NCI-H748 (cell line): ENCODE data around the gene TC2N.
"Not testable (repeated sequence)": the region's sequence is repeated elsewhere in the genome, so short reads cannot be mapped to it uniquely, and the experiment has no call there.

Experiments
- DNase-seq: peaks from one replicate; lab custom pipeline; 2025; ENCODE audit not compliant: unreplicated experiment; lab: John Stamatoyannopoulos, UW

The TC2N gene

DNA sequence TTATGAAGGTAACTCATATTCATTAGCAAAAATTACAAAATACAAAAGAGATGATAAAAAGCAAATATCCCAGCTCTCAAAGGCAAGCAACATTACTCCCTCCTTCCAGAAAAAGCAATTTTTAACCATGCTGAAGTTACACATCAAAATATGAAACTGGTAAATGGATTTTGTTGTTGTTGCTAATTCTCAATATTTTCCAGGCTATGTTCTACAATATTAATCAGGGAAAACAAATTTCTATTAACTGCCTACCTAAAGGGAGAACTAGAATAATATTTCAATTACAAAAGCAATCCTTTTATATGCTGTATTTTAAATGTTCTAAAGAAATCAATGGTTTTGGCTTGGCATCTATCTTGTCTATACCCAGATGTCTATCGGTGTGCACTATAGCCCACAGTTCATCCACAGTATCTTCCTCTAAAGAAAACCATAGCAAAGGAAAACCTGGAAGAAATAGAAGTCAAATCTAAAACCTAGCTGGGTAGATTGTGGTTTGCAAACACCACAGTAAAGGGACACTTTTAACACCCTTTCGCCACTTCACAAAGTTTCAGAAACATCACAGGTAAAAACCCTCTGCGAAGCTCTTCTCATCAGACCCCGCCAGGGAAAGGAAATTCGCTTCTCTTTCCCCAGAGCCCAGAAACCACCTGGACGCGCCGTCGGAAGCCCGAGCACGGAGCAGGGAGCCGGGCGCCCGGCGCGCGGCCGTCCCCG, 32.0 kb downstream of the TC2N start:
- DNase-seq = peak; percentile 67

DNA sequence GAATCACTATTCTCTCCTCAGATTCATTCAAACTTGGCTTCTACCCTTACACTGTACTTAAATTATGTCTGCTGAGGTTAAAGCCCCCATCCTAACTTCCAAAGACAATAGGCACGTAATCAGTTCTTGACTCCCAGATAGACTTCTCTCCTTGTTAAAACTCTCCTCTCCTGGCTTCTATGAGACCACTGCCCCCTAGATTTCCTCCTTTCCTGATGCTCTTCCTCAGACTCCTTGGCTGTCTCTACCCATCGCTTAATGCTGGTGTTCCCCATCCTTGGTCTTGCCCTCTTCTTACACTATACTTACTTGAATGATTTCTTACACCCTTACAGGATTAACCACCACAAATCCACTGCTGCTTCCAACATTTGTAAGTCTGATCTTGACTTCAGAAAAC, 32.8 kb downstream of the TC2N start:
- DNase-seq = no peak

DNA sequence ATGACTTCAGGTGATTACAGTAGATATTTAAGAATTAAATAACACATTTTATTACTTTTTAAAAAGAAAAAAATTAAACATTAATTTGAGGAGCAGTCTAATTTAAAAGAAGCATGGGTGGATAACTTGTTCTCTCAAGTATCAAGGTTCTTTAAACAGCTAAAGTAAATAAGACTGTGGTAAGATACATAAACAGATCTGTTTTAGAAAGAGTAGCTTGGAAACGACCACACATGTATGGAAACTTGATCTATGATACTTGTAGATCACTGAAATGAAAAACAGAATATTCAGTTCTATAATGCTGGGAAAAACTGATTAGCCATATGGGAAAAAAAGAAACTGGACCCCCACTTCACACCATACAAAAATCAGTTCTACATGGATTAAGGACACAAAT, 36.0 kb downstream of the TC2N start:
- DNase-seq = no peak

DNA sequence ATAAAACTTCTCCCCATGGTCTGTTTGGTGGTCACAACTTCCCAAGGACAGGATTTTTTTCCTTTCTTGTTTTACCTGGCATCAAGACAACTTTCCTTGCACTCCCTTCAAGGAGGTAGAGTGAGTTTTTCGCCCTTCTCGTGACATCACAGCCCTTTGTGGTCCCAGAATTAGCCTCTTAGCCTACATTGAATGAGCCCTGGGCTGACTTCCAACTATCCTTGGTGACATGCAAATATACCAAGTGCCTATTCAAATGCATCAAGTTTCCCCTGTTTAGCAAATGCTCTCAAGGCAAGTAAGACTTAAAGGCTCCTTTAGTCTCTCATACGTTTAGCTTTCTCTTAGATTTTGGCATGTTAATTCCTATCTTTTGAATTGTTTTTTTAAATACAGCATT, 36.6 kb downstream of the TC2N start:
- peak; percentile 15 for DNase-seq

DNA sequence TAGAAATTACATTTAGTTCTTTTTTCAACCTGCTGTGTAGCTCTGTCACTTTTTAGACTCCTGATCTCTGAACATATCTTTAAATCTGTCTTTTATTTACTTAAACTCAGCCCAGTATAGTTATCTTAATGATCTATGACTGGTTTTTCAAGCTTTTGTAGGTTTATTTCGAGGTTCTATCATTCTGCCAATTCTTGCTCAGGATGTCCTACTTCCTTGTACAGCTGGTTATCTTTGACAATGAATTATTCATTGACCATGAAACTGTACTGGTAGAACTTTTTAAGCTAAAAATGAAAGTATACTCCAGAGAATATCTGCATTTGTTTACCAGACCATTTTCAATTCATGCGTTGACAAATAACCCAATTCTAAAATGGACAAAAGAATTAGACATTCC, 37.8 kb downstream of the TC2N start:
- no peak for DNase-seq

DNA sequence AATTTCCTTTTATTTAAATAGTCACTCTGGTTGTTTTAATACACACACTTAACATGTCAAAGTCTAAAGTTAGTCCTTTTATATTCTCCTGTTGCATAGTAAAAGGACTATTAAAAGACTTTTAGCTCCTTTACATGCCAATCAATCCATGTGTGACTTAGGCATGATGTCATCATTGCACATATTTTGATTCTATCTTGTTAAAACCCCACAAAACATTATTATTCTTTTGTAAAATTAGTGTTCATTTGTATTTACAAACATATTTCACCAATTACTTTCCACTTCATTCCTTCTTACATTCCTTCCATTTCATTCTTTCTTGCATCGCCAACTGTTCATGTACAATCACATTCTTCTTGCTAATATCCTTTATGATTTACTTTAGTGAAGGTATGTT, 39.6 kb downstream of the TC2N start:
- no peak for DNase-seq

DNA sequence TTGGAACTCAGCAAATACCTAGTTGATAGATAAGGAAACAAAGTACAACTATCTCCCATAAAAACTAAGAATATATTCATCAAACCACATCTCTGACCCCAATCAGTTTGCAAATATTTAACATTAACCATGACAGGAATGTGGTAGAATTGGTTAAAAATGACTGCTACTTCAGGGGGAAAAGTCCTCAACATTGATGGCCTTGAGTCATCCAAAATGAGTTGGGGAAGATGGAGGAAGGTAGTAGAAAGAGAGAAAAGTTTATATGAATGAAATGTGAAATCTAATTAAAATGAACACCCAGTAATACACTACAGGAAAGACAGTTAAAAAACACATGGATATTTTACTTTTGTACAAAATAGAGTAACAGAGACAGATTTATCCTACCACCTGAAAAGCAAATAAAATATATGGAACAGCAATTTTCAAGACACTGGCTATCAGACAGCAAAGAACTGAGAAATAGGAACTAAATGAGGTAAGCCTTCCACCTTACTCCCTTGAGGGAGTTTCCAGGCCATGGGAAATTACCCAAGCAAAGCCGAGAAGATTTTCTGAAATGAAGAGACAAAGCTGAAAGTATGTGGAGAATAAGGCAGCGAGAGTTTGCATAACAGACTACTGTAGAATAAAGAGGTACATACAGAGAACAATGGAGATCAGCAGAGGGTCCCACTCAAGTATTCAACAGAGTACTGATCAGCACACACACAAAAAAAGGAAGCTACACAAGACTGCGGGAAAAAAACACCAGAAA, 49.6 kb downstream of the TC2N start:
- no peak for DNase-seq

DNA sequence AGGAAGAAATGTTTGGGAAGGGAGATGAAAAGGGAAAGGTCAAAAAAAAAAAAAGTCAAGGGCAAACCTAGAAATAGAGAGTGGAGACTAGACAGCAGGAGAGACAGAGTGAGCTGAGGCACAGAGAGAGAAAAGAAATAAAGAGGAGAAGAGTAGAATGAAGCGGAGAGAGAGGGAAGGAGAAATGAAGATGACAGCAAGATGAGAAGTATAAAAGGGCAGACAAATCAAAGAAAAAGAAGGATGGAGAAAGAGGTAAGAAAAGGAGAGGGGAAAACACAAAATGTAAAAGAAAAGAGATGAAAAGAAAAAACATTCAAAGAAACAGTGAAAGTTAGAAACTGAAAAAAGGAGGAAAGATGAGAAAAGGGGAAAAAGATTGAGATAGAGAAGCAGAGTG, 53.0 kb downstream of the TC2N start:
- DNase-seq = no peak

DNA sequence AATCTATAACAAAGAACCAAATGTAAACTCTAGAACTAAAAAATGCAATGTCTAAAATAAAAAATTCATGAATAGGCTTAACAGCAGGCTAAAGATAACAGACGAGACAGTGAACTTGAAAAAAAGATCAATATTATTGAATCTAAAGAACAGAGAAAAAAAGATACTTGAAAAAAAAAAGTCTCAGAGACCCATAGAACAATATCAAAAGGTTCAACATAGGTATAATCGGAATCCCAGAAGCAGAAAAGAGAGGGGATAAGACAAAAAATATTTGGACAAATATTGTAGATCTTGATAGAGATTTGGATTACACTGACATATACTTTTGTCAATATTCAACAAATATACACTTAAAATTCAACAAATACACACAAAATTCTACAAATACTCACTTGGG, 56.6 kb downstream of the TC2N start:
- no peak for DNase-seq

DNA sequence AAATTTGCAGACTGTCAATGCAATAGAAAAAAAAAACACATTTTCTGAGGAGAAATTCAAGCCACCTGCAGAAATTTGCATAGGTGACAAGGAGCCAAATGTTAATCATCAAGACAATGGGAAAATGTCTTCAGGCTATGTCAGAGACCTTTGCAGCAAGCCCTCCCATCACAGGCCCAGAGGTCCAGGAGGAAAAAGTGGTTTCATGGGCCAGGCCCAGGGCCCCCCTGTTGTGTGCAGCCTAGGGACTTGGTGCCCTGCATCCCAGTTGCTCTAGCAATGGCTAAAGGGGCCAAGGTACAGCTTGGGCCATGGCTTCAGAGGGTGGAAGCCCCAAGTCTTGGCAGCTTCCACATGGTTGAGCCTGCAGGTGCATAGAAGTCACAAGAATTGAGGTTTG, 60.6 kb downstream of the TC2N start:
- no peak for DNase-seq

DNA sequence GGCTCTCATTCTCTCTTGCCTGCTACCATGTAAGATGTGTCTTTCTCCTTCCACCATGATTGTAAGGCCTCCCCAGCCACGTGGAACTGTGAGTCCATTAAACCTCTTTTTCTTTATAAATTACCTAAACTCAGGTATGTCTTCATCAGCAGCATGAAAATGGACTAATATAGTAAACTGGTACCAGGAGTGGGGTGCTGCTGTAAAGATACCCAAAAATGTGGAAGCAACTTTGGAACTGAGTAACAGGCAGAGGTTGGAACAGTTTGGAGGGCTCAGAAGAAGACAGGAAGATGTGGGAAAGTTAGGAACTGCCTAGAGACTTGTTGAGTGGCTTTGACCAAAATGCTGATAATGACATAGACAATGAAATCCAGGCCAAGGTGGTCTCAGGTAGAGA, 61.2 kb downstream of the TC2N start:
- not testable (repeated sequence) for DNase-seq

DNA sequence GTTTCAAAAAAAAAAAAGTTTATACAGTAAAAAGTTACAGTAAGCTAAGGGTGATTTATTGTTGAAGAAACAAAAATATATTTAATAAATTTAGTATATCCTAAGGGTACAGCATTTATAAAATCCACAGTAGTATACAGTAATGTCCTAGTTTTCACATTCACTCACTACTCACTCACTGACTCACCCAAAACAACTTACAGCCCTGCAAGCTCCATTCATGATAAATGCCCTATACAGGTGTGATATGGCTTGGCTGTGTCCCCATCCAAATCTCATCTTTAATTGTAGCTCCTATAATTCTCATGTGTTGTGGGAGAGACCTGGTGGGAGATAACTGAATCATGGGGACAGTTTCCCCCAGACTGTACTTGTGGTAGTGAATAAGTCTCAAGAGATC, 61.7 kb downstream of the TC2N start:
- no peak for DNase-seq

DNA sequence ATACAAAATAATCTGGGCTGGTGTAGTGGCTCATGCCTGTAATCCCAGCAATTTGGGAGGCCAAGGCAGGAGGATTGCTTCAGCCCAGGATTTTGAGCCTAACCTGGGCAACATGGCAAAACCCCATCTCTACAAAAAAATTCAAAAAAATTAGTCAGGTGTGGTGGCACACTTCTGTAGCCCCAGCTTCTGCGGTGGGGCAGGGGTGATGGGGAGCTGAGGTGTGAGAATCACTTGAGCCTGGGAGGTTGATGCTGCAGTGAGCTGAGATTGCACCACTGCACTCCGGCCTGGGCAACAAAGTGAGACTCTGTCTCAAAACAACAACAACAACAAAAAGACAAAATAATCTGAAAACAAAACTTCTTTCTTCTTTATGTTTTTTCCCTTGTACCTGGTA, 66.0 kb downstream of the TC2N start:
- no peak for DNase-seq

DNA sequence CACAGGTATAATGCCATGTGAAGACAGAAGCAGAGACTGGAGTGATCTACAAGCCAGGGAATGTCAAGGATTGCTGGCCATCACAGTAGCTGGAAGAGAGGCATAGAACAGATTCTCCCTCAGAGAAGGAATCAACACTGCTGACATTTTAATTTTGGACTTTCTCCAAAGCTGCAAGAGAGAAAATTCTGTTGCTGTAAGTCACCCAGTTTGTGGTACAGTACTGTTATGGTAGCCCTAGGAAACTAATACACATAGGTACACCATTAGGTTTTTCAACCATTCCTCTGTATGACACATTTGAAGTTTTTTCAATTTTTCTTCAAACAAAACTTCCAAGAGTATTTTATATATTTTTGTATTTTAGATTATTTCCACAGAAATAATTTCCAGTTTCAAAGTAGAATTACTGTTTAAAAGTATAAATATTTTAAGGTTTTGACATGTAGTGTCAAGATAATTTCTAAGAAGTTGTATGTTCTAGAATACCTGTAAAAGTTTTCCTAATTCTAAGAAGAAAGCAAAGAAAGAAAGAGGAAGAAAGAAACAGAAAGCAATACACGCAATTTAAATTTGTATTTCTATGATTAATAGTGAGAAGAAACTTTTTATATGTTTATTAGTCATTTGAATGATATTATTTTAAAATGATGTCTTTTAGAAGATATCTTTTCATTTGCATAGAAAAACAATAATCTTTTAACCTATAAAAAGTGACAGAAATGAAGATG, 70.6 kb downstream of the TC2N start:
- DNase-seq = no peak

DNA sequence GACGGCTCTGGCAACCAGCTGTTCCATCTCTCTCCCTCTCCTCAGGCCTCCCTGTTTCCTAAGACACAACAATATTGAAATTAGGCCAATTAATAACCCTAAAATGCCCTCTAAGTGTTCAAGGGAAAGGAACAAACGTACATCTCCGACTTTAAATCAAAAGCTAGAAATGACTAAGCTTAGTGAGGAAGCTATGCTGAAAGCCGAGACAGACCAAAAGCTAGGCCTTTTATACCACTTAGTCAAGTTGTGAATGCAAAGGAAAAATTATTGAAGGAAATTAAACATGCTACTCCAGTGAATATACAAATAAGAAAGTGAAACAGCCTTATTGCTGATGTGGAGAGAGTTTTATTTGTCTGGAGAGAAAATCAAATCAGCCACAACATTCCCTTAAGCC, 73.6 kb downstream of the TC2N start:
- DNase-seq = no peak

DNA sequence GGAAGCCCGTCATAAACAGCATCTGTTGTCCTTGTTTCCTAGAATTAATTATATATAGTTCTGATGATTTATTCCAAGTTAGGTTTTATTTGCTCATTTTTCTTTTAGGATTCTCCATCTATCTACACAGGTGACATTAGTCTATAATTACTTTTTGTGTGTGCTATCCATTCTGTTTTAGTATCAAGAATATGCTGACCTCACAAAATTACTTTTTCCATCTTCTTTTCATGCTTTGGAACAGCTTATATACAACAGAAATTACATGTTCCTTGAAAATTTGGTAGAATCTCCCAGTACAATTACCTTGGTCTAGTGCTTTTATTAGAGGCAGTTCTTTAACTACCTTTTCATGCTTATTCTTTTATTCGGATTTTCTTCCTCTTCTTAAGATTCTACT, 81.1 kb downstream of the TC2N start:
- DNase-seq = no peak

DNA sequence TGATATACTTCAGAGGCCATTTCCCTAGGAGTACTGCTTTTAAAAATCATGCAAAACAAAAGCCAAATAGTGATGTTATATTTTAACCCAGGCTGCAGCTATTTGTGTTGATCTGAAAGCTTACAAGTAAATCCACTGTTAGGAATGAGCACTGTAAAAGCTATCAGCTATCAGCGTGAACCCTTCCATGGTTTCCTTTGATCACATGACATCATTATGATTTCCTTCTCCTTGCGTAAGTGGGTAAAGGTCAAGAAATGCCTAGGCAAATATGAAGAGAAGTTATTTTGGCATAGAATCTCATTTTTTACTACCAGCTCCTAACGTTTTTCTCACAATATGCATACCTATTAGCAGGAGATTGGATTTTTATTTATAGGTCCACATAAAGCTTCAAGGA, 86.9 kb downstream of the TC2N start:
- no peak for DNase-seq

DNA sequence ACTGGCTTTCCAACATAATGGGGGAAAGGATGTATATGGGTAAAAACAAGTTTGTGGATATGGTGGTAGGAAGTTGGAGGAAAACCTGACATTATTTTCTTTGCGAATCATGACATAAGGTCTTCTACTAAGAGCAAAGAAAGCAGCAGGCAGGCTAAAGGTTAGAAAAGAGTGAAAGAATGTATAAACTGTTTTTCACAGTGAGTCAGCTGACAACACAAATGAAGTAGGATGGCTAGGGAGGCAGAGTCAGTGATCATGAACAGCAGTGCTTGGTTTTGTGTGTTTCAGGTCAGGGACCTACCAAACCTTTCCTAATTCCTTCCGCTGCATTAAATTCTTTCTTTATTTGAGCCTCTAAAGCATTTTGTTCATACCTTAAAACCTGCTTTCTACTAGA, 89.1 kb downstream of the TC2N start:
- no peak for DNase-seq

DNA sequence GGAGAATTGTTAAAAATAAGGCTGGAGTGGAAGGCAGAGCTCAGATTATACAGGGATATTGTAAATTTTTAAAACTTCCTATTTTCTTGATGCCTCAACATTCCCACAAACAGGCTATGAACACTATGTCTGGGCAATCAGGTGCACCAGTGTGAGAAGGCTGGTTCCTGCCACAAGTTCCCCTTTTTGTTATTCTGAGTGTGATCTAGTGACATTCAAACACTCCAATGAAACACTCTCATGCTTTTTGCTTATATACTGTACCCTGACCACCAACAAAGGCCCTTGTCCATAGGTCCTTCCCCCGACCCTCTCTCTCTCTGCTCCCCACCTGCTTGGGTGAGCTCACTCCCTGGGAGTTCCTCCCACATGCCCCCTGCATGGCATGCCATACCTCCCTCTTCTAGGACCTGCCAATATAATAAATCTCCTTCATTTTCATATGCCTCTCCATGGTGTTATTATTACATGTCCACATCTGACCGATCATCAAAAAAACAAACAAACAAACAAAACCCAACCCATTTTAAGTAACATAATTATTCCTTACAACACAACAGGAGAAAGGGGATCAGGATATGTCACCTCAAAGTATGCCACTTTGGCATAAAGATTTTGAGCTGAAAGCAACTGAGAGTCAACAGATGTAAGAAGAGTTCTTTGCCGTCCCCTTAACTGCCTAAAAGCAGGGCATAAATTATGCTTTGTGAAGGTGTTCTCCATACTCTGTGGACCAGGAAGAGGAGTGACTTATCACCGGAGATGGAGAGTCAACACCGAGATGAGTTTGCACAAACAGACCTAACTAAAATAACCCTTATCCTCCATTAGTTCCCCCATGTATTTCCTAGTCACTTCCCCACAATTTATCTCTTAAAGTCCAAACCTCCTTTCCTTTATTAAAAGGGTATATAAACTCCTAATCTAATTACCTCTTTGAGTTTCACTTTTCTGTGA, 92.9 kb downstream of the TC2N start:
- no peak for DNase-seq

DNA sequence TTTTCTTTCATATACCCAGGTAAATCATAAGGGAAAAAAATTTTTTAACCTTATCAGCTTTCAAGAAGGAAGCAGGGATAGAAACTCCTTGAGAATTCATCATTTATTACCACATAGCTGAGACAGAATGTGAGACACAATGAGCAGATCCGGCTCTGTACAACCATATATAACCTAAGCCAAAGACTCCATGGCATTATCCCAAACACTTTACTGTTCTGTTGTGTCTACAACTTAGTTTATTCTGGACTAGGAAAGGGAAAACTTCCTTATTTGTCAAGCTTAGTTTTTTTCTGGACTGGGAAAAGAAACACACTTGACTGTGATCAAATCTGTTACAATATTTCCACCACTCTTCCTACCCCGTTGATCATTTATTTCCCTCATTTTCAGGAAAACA, 97.2 kb downstream of the TC2N start:
- no peak for DNase-seq
